HCT116 (cell line): ENCODE data around the gene LMBR1. TPM values are rescaled to one million over a fixed set of nuclear protein-coding genes. Genes with fewer than 3 reads are reported as not detected.

Source experiments
- ATAC-seq: fragments of 200-7000 bp; cut with Tn5 transposase; 2 replicates; pipeline ENCODE4 v1.9.1; 2020; ENCODE audit warnings: mild to moderate bottlenecking, moderate library complexity
- BruUV-seq: library from RNA; stranded (reverse); fragments of 400-500 nt; replicated peaks from 2 replicates; lab custom pipeline; 2021; lab: Mats Ljungman, UMichigan
- CTCF ChIA-PET: fragments of 300-600 bp; sonication (Branson Sonifier 250); formaldehyde crosslinking; loops from one replicate; lab custom pipeline; 2021; ENCODE audit warnings: antibody characterized with exemption; lab: Charles Lee
- POLR2A ChIA-PET: fragments of 300-600, 350-600 bp; sonication (Branson Sonifier 250); formaldehyde crosslinking; loops from one replicate; lab custom pipeline; 2021; ENCODE audit warnings: antibody characterized with exemption; lab: Charles Lee
- RAD21 ChIA-PET, 2 experiments: fragments of 300-600 bp; sonication (Branson Sonifier 250); formaldehyde crosslinking; loops; one replicate each; lab custom pipeline; 2023; ENCODE audit warnings: low total read pairs in 2 of 2; ENCODE audit not compliant: uncharacterized antibody in 2 of 2, unreplicated experiment in 2 of 2, low non-redundant PET in 1 of 2; lab: Charles Lee
- DNase-seq: peaks from one replicate; pipeline ENCODE4 v3.0.0-alpha.2; 2010; ENCODE audit warnings: low read depth, low spot score
- H2AFZ ChIP-seq: fragments of 200-600 bp; shearing (Covaris generic), sonication (generic); 2 replicates; pipeline ENCODE4 v1.6.1; 2017; ENCODE audit warnings: low read depth, mixed run types, mixed read lengths, antibody characterized with exemption, low read length; ENCODE audit not compliant: poor library complexity, severe bottlenecking
- H3K27ac ChIP-seq: 2 replicates; pipeline ENCODE4 v1.5.1; 2012; ENCODE audit warnings: low read depth, low read length
- H3K27me3 ChIP-seq: fragments of 200-600 bp; sonication (generic); 2 replicates; pipeline ENCODE4 v1.6.1; 2016; ENCODE audit warnings: mixed run types, low read length, mixed read lengths; ENCODE audit not compliant: insufficient read depth
- H3K36me3 ChIP-seq, 2 experiments: fragments of 200-500 bp in 1 of 2; fragments of 200-600 bp in 1 of 2; sonication (Bioruptor generic) in 1 of 2; sonication (generic) in 1 of 2; 2 replicates each; pipeline versions ENCODE4 v1.5.1 to v1.6.1; 2014 to 2016; ENCODE audit warnings: low read length in 2 of 2, inconsistent platforms in 1 of 2, mixed read lengths in 1 of 2, mixed run types in 1 of 2; ENCODE audit not compliant: insufficient read depth in 2 of 2, control insufficient read depth in 1 of 2
- H3K4me1 ChIP-seq, 2 experiments: fragments of 200-600 bp in 1 of 2; sonication (generic) in 1 of 2; 2 replicates each; pipeline versions ENCODE4 v1.5.1 to v1.6.1; 2012 to 2017; ENCODE audit warnings: low read length in 2 of 2, inconsistent platforms in 1 of 2, mild to moderate bottlenecking in 1 of 2, mixed read lengths in 1 of 2, mixed run types in 1 of 2, moderate library complexity in 1 of 2; ENCODE audit not compliant: insufficient read depth in 2 of 2, control insufficient read depth in 1 of 2
- H3K4me2 ChIP-seq: fragments of 200-600 bp; sonication (generic); 2 replicates; pipeline ENCODE4 v1.6.1; 2017; ENCODE audit warnings: mixed run types, low read length, mixed read lengths
- H3K4me3 ChIP-seq, 2 experiments: fragments of 200-600 bp in 1 of 2; sonication (generic) in 1 of 2; replicated peaks in 1 of 2; 2 replicates each; pipeline ENCODE4 v1.5.1; 2011 to 2016; ENCODE audit warnings: low read length in 2 of 2, control low read depth in 1 of 2, low read depth in 1 of 2, mild to moderate bottlenecking in 1 of 2, mixed read lengths in 1 of 2, mixed run types in 1 of 2
- H3K79me2 ChIP-seq: fragments of 200-600 bp; sonication (generic); 2 replicates; pipeline ENCODE4 v1.6.1; 2017; ENCODE audit warnings: mild to moderate bottlenecking, mixed run types, low read length, moderate library complexity, mixed read lengths; ENCODE audit not compliant: insufficient read depth
- H3K9ac ChIP-seq: fragments of 200-600 bp; sonication (generic); 2 replicates; pipeline ENCODE4 v1.6.1; 2016; ENCODE audit warnings: low read length, mixed read lengths
- H3K9me2 ChIP-seq: fragments of 200-600 bp; sonication (generic), shearing (Covaris generic); 2 replicates; pipeline ENCODE4 v1.6.1; 2017; ENCODE audit warnings: mixed run types, mild to moderate bottlenecking, moderate library complexity; ENCODE audit not compliant: insufficient read depth
- H3K9me3 ChIP-seq, 2 experiments: fragments of 200-500 bp in 1 of 2; fragments of 200-600 bp in 1 of 2; sonication (Bioruptor generic) in 1 of 2; sonication (generic) in 1 of 2; 2 replicates each; pipeline ENCODE4 v1.6.1; 2014 to 2017; ENCODE audit warnings: low read length in 2 of 2, mixed read lengths in 2 of 2, inconsistent platforms in 1 of 2, low read depth in 1 of 2, mild to moderate bottlenecking in 1 of 2, mixed run types in 1 of 2, moderate library complexity in 1 of 2; ENCODE audit not compliant: control insufficient read depth in 1 of 2, insufficient read depth in 1 of 2
- H4K20me1 ChIP-seq: fragments of 200-600 bp; sonication (generic), shearing (Covaris generic); 2 replicates; pipeline ENCODE4 v1.6.1; 2017; ENCODE audit warnings: mixed run types, mild to moderate bottlenecking, moderate library complexity; ENCODE audit not compliant: insufficient read depth
- ATF3 ChIP-seq: IDR thresholded peaks from 2 replicates; pipeline ENCODE4 v1.6.1; 2012
- CBX3 ChIP-seq: IDR thresholded peaks from 2 replicates; pipeline ENCODE4 v1.6.1; 2012; ENCODE audit warnings: low read depth
- CEBPB ChIP-seq: IDR thresholded peaks from 2 replicates; pipeline ENCODE4 v1.6.1; 2012; ENCODE audit warnings: low read depth
- EGR1 ChIP-seq: IDR thresholded peaks from 2 replicates; pipeline ENCODE4 v1.6.1; 2012; ENCODE audit warnings: low read depth
- EZH2 ChIP-seq: fragments of 200-600 bp; sonication (generic); IDR thresholded peaks from 2 replicates; pipeline ENCODE4 v1.6.1; 2017; ENCODE audit warnings: antibody characterized with exemption, mixed run types
- EZH2phosphoT487 ChIP-seq: fragments of 200-600 bp; IDR thresholded peaks from 2 replicates; pipeline ENCODE4 v1.6.1; 2018; ENCODE audit warnings: antibody characterized with exemption, borderline replicate concordance
- FOSL1 ChIP-seq: IDR thresholded peaks from 2 replicates; pipeline ENCODE4 v1.6.1; 2012; ENCODE audit warnings: low read depth
- JUND ChIP-seq: IDR thresholded peaks from 2 replicates; pipeline ENCODE4 v1.6.1; 2012
- POLR2A ChIP-seq: IDR thresholded peaks from 2 replicates; pipeline ENCODE4 v1.7.0; 2011; ENCODE audit warnings: borderline replicate concordance; ENCODE audit not compliant: insufficient read depth, insufficient read length; ENCODE audit errors: extremely low read depth
- POLR2AphosphoS5 ChIP-seq: IDR thresholded peaks from 2 replicates; pipeline ENCODE4 v1.6.1; 2011; ENCODE audit warnings: mild to moderate bottlenecking, low read depth, low read length, moderate library complexity
- RAD21 ChIP-seq: IDR thresholded peaks from 2 replicates; pipeline ENCODE4 v1.6.1; 2012; ENCODE audit warnings: low read depth, mild to moderate bottlenecking
- REST ChIP-seq: IDR thresholded peaks from 2 replicates; pipeline ENCODE4 v1.6.1; 2012; ENCODE audit warnings: low read depth
- SIN3A ChIP-seq: IDR thresholded peaks from 2 replicates; pipeline ENCODE4 v1.6.1; 2012; ENCODE audit warnings: low read depth
- SP1 ChIP-seq: IDR thresholded peaks from 2 replicates; pipeline ENCODE4 v1.6.1; 2012; ENCODE audit warnings: low read depth
- TCF7L2 ChIP-seq: IDR thresholded peaks from 2 replicates; pipeline ENCODE4 v1.7.0; 2011; ENCODE audit warnings: borderline replicate concordance, inconsistent platforms; ENCODE audit not compliant: insufficient read depth, insufficient read length; ENCODE audit errors: extremely low read depth
- YY1 ChIP-seq: IDR thresholded peaks from 2 replicates; pipeline ENCODE4 v1.6.1; 2011; ENCODE audit warnings: low read length, low read depth, moderate library complexity, mild to moderate bottlenecking; ENCODE audit not compliant: insufficient replicate concordance; ENCODE audit errors: extremely low read depth
- ZFX ChIP-seq: fragments of 450-650 bp; IDR thresholded peaks from 2 replicates; pipeline ENCODE4 v1.6.1; 2017
- ZNF274 ChIP-seq: fragments of 200-500 bp; sonication (Bioruptor generic); IDR thresholded peaks from 2 replicates; pipeline ENCODE4 v1.6.1; 2014; ENCODE audit warnings: mild to moderate bottlenecking, low read depth, low read length, inconsistent platforms
- intact Hi-C: fragments of 100-400 bp; cut with micrococcal nuclease; formaldehyde crosslinking; loops from 2 replicates; pipeline ENCODE4 v1.10.0; 2022
- total RNA-seq: library from RNA; stranded (reverse); gene quantifications from one replicate; pipeline ENCODE4 v1.2.1, GENCODE V29; 2021; ENCODE audit not compliant: unreplicated experiment

Gene LMBR1
- total RNA-seq, 1 experiment from 2014 or later: 84.0 TPM

- POLR2A ChIA-PET: interaction anchor here (1.4 kb wide), 1 partner anchor 13 kb away, joined by 3 read pairs; the partner anchor contains the start of gene LMBR1
- Histone ChIP-seq H3K4me1 (peaks cover 17 to 46% of the 10 kb centered on the region in 2 experiments), H3K36me3 (no peaks in the 10 kb centered on the region), H3K27ac (no peak overlapping the region), H3K9me3 (no peaks in the 10 kb centered on the region), H3K27me3 (no peaks in the 10 kb centered on the region), H3K79me2 (no peaks in the 10 kb centered on the region), H3K4me2 (no peak overlapping the region), H3K9ac (no peak overlapping the region), H4K20me1 (no peaks in the 10 kb centered on the region), H2AFZ (no peak overlapping the region), H3K9me2 (no peaks in the 10 kb centered on the region), H3K4me3 (no peak overlapping the region)
- CTCF ChIA-PET: no interaction called here
- DNase-seq: no peak
- TF ChIP-seq JUND (no peak), CBX3 (no peak), YY1 (no peak), EZH2 (no peak), ZNF274 (no peak), FOSL1 (no peak), POLR2AphosphoS5 (no peak), EZH2phosphoT487 (no peak), REST (no peak), RAD21 (no peak), TCF7L2 (no peak), SIN3A (no peak), CEBPB (no peak), EGR1 (no peak), POLR2A (no peak), ZFX (no peak), ATF3 (no peak), SP1 (no peak)
- intact Hi-C loops: loop anchor here (5.0 to 10.0 kb wide), 2 partner anchors 231 to 439 kb away; partner anchors contain the start of gene UBE3C
- RAD21 ChIA-PET: no interaction called here
- BruUV-seq: no TSS peak
- no peak for ATAC-seq
Observed at GRCh38 chr7:156906200-156906649, 13.2 kb upstream of the LMBR1 start.
